ENCODE data around the gene SLC15A4. TPM values are rescaled to one million over a fixed set of nuclear protein-coding genes. Genes with fewer than 3 reads are reported as not detected.

Gene SLC15A4
- total and polyA plus RNA-seq, 10 donors, result 19.0 to 92.4 (median 43.5) TPM

DNA sequence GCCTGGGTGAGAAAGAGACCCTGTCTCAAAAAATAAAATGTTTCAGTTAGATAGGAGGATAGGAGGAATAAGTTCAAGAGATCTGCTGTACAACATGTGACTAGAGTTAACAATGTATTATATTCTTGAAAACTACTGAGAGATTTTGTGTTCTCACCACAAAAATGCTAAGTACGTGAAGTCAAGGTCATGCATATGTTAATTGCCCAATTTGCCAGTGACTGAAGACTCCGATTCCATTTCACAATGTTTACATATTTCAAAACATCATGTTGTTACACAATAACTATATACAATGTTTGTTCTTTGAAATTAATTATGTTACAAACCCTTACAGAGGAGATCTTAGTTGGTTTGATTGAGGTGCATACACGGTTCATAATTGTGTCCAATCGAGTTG is 52.1 kb downstream of the SLC15A4 start:
- Histone ChIP-seq H3K4me3 (no peak overlapping the region), H3K27ac (no peak overlapping the region), H3K4me1 (no peaks in the 10 kb centered on the region), H3K36me3 (no peaks in the 10 kb centered on the region), H3K27me3 (replicated peaks in 1 of 7) (peaks cover 0 to 28% (median 5%) of the 10 kb centered on the region in 7 donors), H3K9me3 (no peaks in the 10 kb centered on the region)
- DNase-seq, result no peak
- TF ChIP-seq POLR2A (IDR thresholded peaks at IDR 0.05) (no peak), POLR2AphosphoS5 (IDR thresholded peaks at IDR 0.05) (no peak)
- TF ChIP-seq, protein P1, sequence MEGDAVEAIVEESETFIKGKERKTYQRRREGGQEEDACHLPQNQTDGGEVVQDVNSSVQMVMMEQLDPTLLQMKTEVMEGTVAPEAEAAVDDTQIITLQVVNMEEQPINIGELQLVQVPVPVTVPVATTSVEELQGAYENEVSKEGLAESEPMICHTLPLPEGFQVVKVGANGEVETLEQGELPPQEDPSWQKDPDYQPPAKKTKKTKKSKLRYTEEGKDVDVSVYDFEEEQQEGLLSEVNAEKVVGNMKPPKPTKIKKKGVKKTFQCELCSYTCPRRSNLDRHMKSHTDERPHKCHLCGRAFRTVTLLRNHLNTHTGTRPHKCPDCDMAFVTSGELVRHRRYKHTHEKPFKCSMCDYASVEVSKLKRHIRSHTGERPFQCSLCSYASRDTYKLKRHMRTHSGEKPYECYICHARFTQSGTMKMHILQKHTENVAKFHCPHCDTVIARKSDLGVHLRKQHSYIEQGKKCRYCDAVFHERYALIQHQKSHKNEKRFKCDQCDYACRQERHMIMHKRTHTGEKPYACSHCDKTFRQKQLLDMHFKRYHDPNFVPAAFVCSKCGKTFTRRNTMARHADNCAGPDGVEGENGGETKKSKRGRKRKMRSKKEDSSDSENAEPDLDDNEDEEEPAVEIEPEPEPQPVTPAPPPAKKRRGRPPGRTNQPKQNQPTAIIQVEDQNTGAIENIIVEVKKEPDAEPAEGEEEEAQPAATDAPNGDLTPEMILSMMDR (IDR thresholded peaks at IDR 0.05 in 8 of 11, conservative IDR thresholded peaks at IDR 0.05 in 3 of 11), result no peak
- intact Hi-C loops (cut with DNase I; ENCODE audit: low total_unique reads), result loop anchor here (10.0 kb wide), 1 partner anchor 1143 kb away; no protein-coding TSS in a partner anchor
- whole genome bisulfite sequencing, 5 donors, result 59 to 88% (median 67%) methylated on average over 4 of the region's 4 CpGs

DNA sequence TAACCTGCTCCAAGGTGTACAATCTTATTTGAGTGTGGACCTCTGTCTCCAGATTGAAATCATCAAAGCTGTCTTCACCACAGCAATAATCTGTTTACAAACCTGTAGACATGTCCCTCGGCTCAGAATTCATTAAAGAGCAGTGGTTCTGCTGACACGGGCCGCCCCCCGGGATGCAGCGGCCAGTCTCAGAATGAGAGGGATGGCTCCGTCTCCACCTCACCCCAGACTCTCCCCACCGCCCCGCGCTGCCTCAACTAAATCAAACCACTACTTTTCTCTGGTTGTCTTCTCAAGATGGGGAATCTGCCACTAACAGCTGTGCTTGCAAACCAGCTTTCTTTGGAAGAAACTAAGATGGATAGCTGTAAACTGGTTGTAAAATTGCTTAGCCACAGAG is 56.2 kb downstream of the SLC15A4 start:
- Histone ChIP-seq H3K9me3 (no peaks in the 10 kb centered on the region), H3K4me1 (no peaks in the 10 kb centered on the region), H3K36me3 (no peaks in the 10 kb centered on the region), H3K27ac (no peak overlapping the region), H3K27me3 (replicated peaks in 1 of 7) (peaks cover 0 to 64% (median 5%) of the 10 kb centered on the region in 7 donors), H3K4me3 (no peak overlapping the region)
- no peak for DNase-seq
- no peak for TF ChIP-seq POLR2AphosphoS5 (IDR thresholded peaks at IDR 0.05)
- TF ChIP-seq, protein P1 (IDR thresholded peaks at IDR 0.05 in 8 of 11, conservative IDR thresholded peaks at IDR 0.05 in 3 of 11), result no peak
- TF ChIP-seq POLR2A (IDR thresholded peaks at IDR 0.05), result no peak
- intact Hi-C loops (cut with DNase I; ENCODE audit: low total_unique reads), result no loop called here
- 34 to 59% (median 56%) methylated on average over 9 of the region's 9 CpGs for WGBS, 5 donors

DNA sequence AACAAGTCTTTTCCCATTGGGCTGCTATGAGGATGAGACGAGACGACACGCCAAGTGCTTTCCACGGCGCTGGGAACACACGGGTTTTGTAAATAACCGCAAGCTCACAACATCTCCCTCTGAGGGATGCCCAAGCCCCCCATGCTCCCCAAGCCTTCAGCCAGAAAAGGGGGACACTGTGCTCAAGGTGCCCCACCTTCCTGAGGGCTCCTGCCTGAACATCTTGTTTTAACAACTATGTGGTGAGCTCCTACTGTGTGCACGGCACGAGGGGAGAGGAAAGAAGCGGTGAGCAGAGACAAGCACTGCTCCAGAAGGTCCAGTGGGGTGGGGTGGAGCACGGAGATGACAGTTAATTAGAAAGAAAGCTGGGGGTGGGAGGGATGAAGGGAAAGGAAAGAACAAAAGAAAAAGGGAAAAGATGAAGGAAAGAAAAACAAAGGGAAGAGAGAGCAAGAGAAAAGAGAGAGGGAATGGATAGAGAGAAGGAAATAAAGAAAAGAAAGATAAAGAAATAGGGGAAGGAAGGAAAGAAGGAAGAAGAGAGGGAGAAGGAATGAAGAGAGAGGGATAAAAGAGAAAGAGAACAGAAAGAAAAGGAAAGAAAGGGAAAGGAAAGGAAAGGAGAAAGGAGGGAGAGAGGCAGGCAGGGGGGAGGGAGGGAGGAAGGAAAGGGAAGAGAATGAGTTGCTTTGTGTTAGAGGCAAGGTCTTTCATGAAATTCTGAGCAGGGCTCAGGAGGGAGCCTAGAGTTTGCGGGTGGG is 56.8 kb downstream of the SLC15A4 start:
- intact Hi-C loops (cut with DNase I; ENCODE audit: low total_unique reads), result no loop called here
- H3K36me3 ChIP-seq, result no peaks in the 10 kb centered on the region
- 65 to 77% (median 71%) methylated on average over 12 of the region's 12 CpGs for WGBS, 5 donors
- H3K4me1 ChIP-seq, result no peaks in the 10 kb centered on the region
- no peak overlapping the region for H3K27ac ChIP-seq
- H3K9me3 ChIP-seq, result no peaks in the 10 kb centered on the region
- H3K27me3 ChIP-seq (replicated peaks in 1 of 7), result peaks cover 0 to 64% (median 5%) of the 10 kb centered on the region in 7 donors
- TF ChIP-seq POLR2AphosphoS5 (IDR thresholded peaks at IDR 0.05) (no peak), POLR2A (IDR thresholded peaks at IDR 0.05) (no peak)
- TF ChIP-seq, protein P1 (IDR thresholded peaks at IDR 0.05 in 8 of 11, conservative IDR thresholded peaks at IDR 0.05 in 3 of 11), result no peak
- H3K4me3 ChIP-seq, result no peak overlapping the region
- DNase-seq, result no peak

DNA sequence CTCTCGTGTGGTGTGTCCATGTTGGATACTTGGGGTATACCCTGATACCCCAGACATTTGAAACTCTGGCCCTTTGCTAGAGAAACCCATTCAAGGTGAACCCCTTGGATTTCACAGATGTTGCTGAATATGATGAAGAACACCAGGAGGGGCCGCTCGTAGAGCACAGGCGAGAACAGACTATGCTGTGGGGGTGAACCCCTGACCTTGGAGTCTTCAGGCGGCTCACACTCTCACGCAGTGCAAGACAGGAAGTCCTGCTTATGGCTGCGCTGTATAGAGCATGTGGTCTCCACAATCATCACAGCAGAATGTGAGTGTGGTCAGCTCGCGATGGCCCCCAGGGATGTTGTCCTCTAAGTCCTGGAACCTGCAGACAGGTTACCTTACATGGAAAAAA is 60.4 kb downstream of the SLC15A4 start:
- H3K9me3 ChIP-seq, result no peaks in the 10 kb centered on the region
- H3K4me1 ChIP-seq, result no peaks in the 10 kb centered on the region
- intact Hi-C loops (cut with DNase I; ENCODE audit: low total_unique reads), result no loop called here
- TF ChIP-seq POLR2A (IDR thresholded peaks at IDR 0.05), result no peak
- TF ChIP-seq POLR2AphosphoS5 (IDR thresholded peaks at IDR 0.05), result no peak
- TF ChIP-seq, protein P1 (IDR thresholded peaks at IDR 0.05 in 8 of 11, conservative IDR thresholded peaks at IDR 0.05 in 3 of 11), result no peak
- H3K27me3 ChIP-seq (replicated peaks in 1 of 7), result peaks cover 0 to 57% (median 5%) of the 10 kb centered on the region in 7 donors
- DNase-seq, result no peak
- H3K36me3 ChIP-seq, result no peaks in the 10 kb centered on the region
- H3K27ac ChIP-seq, result no peak overlapping the region
- no peak overlapping the region for H3K4me3 ChIP-seq
- WGBS, 5 donors, result 53 to 70% (median 68%) methylated on average over 9 of the region's 9 CpGs

Measured in spleen (tissue), 11 donors.